ENCODE results near the gene BPIFB1.

DNA sequence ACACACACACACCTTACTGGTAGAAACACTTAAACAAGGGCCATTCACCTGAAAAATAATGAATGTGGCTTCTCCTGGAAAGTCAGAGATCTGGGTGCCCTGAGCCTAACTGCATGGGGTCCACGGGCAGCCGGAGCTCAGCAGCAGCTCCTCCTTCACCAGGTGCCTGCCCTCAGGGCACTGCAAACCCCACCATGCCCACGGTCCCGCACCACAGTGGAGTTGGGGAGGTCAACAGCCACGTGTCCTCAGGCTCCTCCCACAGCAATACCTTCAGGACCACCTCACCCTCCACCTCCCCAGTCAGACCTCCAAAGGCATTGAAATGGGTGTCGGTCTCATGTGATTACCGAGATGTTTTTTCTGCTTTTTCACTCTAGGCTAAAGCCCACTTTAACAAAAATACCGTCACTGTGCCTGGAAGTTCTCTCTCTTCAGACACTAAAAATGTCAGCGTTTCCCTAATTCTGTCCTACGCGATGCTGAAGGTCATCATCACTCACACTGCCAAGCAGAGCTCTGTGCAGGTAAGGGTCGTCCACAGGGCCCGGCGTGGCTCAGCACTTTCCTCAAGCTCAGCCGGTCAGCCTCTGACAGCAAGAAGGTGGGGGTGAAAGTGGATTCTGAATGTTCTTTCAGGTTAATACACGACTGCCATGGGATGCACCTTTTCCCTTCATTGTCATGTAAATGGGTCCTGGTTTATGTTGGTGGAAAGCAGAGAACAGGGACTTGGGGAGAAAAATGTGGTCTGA is 69.4 kb downstream of the BPIFB1 start:
- TF ChIP-seq, protein P1, sequence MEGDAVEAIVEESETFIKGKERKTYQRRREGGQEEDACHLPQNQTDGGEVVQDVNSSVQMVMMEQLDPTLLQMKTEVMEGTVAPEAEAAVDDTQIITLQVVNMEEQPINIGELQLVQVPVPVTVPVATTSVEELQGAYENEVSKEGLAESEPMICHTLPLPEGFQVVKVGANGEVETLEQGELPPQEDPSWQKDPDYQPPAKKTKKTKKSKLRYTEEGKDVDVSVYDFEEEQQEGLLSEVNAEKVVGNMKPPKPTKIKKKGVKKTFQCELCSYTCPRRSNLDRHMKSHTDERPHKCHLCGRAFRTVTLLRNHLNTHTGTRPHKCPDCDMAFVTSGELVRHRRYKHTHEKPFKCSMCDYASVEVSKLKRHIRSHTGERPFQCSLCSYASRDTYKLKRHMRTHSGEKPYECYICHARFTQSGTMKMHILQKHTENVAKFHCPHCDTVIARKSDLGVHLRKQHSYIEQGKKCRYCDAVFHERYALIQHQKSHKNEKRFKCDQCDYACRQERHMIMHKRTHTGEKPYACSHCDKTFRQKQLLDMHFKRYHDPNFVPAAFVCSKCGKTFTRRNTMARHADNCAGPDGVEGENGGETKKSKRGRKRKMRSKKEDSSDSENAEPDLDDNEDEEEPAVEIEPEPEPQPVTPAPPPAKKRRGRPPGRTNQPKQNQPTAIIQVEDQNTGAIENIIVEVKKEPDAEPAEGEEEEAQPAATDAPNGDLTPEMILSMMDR (IDR thresholded peaks at IDR 0.05) = no peak
- TF ChIP-seq POLR2A (IDR thresholded peaks at IDR 0.05) = no peak
